Fibroblast of villous mesenchyme (primary cell): ENCODE results near the gene KLHDC8A. TPM values are rescaled to one million over a fixed set of nuclear protein-coding genes. Genes with fewer than 3 reads are reported as not detected.

Source experiments
- DNase-seq: peaks from one replicate; pipeline ENCODE4 v3.0.0-alpha.2; 2010; ENCODE audit warnings: low read depth
- H3K4me3 ChIP-seq: 2 replicates; pipeline ENCODE4 v1.5.1; 2011; ENCODE audit warnings: low read depth, mild to moderate bottlenecking, low read length
- CTCF ChIP-seq: IDR thresholded peaks from 2 replicates; pipeline ENCODE4 v1.5.1; 2012; ENCODE audit warnings: low read depth, mild to moderate bottlenecking, low read length; ENCODE audit not compliant: insufficient read depth
- total RNA-seq: library from RNA; depleted of rRNA; stranded (reverse); fragments of >200 nt; gene quantifications from 2 replicates; pipeline ENCODE4 v1.2.3, GENCODE V29; 2012

The KLHDC8A gene
- total RNA-seq, 1 donor: not detected

GRCh38 chr1:205345761-205346160 is 11.0 kb downstream of the KLHDC8A start:
- no peak for DNase-seq
- TF ChIP-seq CTCF: no peak
- H3K4me3 ChIP-seq: no peak overlapping the region

GRCh38 chr1:205344066-205344928 is 12.4 kb downstream of the KLHDC8A start:
- no peak overlapping the region for H3K4me3 ChIP-seq
- TF ChIP-seq CTCF: no peak
- no peak for DNase-seq

- TF ChIP-seq CTCF: no peak
- DNase-seq: no peak
- H3K4me3 ChIP-seq: no peak overlapping the region
Measured at GRCh38 chr1:205343431-205344065, 13.2 kb downstream of the KLHDC8A start.

- no peak for TF ChIP-seq CTCF
- H3K4me3 ChIP-seq: no peak overlapping the region
- DNase-seq: no peak
Measured at GRCh38 chr1:205342986-205343385, 13.7 kb downstream of the KLHDC8A start.

- TF ChIP-seq CTCF: no peak
- DNase-seq: no peak
- no peak overlapping the region for H3K4me3 ChIP-seq
Measured at GRCh38 chr1:205340676-205341075, 16.0 kb downstream of the KLHDC8A start.

- no peak for TF ChIP-seq CTCF
- DNase-seq: no peak
- no peak overlapping the region for H3K4me3 ChIP-seq
Measured at GRCh38 chr1:205339717-205340116, 17.0 kb downstream of the KLHDC8A start.
